Measurements from ENCODE around the gene CAST. TPM values are rescaled to one million over a fixed set of nuclear protein-coding genes. Genes with fewer than 3 reads are reported as not detected.

CAST gene
- total and polyA plus RNA-seq, 2 donors from 2014 or later = 83.2 to 282 TPM

GRCh38 chr5:96629774-96630173 lies 32.4 kb upstream of the CAST start:
- H3K27ac ChIP-seq (ENCODE audit: low read depth in 2 of 2, low read length in 2 of 2) = no peak overlapping the region
- H3K4me3 ChIP-seq (ENCODE audit: low read length in 3 of 3) = no peak overlapping the region
- DNase-seq (peak in 1 of 5 donors; percentile 42), FAIRE-seq (no peak)
- H3K27me3 ChIP-seq (ENCODE audit: control insufficient read depth, insufficient read depth, low read length) = no peaks in the 10 kb centered on the region
- intact Hi-C loops (cut with DNase I) = no loop called here
- H3K9me3 ChIP-seq (ENCODE audit: control insufficient read depth in 2 of 3, insufficient read depth in 1 of 3, low read length in 3 of 3) = no peaks in the 10 kb centered on the region
- H3K36me3 ChIP-seq (ENCODE audit: control insufficient read depth in 2 of 3, insufficient read depth in 3 of 3, low read length in 3 of 3) = no peaks in the 10 kb centered on the region
- no peak for TF ChIP-seq CTCF (IDR thresholded peaks at IDR 0.05; ENCODE audit: borderline replicate concordance, extremely low read depth, insufficient read depth)
- H3K9ac ChIP-seq (ENCODE audit: low read length in 3 of 3) = peak overlapping the region in 1 of 3 donors; percentile 6
- H3K4me1 ChIP-seq (ENCODE audit: control insufficient read depth in 2 of 3, insufficient read depth in 2 of 3, low read depth in 1 of 3, low read length in 3 of 3) = no peaks in the 10 kb centered on the region

- no peak overlapping the region for H3K4me3 ChIP-seq (ENCODE audit: low read length in 3 of 3)
- no peak for TF ChIP-seq CTCF (IDR thresholded peaks at IDR 0.05; ENCODE audit: borderline replicate concordance, extremely low read depth, insufficient read depth)
- no peaks in the 10 kb centered on the region for H3K9me3 ChIP-seq (ENCODE audit: control insufficient read depth in 2 of 3, insufficient read depth in 1 of 3, low read length in 3 of 3)
- H3K27me3 ChIP-seq (ENCODE audit: control insufficient read depth, insufficient read depth, low read length) = no peaks in the 10 kb centered on the region
- no peak overlapping the region for H3K9ac ChIP-seq (ENCODE audit: low read length in 3 of 3)
- no peaks in the 10 kb centered on the region for H3K36me3 ChIP-seq (ENCODE audit: control insufficient read depth in 2 of 3, insufficient read depth in 3 of 3, low read length in 3 of 3)
- H3K4me1 ChIP-seq (ENCODE audit: control insufficient read depth in 2 of 3, insufficient read depth in 2 of 3, low read depth in 1 of 3, low read length in 3 of 3) = no peaks in the 10 kb centered on the region
- H3K27ac ChIP-seq (ENCODE audit: low read depth in 2 of 2, low read length in 2 of 2) = no peak overlapping the region
- DNase-seq (no peak), FAIRE-seq (no peak)
- intact Hi-C loops (cut with DNase I) = no loop called here
Observed at GRCh38 chr5:96633820-96634219, 28.4 kb upstream of the CAST start.

- no peak for DNase-seq
- intact Hi-C loops (cut with DNase I) = no loop called here
- no peak overlapping the region for H3K9ac ChIP-seq (ENCODE audit: low read length in 3 of 3)
- no peak for FAIRE-seq
- H3K4me3 ChIP-seq (ENCODE audit: low read length in 3 of 3) = no peak overlapping the region
- no peaks in the 10 kb centered on the region for H3K27me3 ChIP-seq (ENCODE audit: control insufficient read depth, insufficient read depth, low read length)
- H3K9me3 ChIP-seq (ENCODE audit: control insufficient read depth in 2 of 3, insufficient read depth in 1 of 3, low read length in 3 of 3) = no peaks in the 10 kb centered on the region
- H3K36me3 ChIP-seq (ENCODE audit: control insufficient read depth in 2 of 3, insufficient read depth in 3 of 3, low read length in 3 of 3) = no peaks in the 10 kb centered on the region
- H3K4me1 ChIP-seq (ENCODE audit: control insufficient read depth in 2 of 3, insufficient read depth in 2 of 3, low read depth in 1 of 3, low read length in 3 of 3) = no peaks in the 10 kb centered on the region
- no peak overlapping the region for H3K27ac ChIP-seq (ENCODE audit: low read depth in 2 of 2, low read length in 2 of 2)
- no peak for TF ChIP-seq CTCF (IDR thresholded peaks at IDR 0.05; ENCODE audit: borderline replicate concordance, extremely low read depth, insufficient read depth)
Observed at GRCh38 chr5:96634881-96635280, 27.3 kb upstream of the CAST start.

GRCh38 chr5:96636046-96636445 lies 26.1 kb upstream of the CAST start:
- TF ChIP-seq CTCF (IDR thresholded peaks at IDR 0.05; ENCODE audit: borderline replicate concordance, extremely low read depth, insufficient read depth) = no peak
- intact Hi-C loops (cut with DNase I) = no loop called here
- Histone ChIP-seq H3K4me3 (ENCODE audit: low read length in 3 of 3) (no peak overlapping the region), H3K9ac (ENCODE audit: low read length in 3 of 3) (no peak overlapping the region), H3K36me3 (ENCODE audit: control insufficient read depth in 2 of 3, insufficient read depth in 3 of 3, low read length in 3 of 3) (no peaks in the 10 kb centered on the region), H3K4me1 (ENCODE audit: control insufficient read depth in 2 of 3, insufficient read depth in 2 of 3, low read depth in 1 of 3, low read length in 3 of 3) (no peaks in the 10 kb centered on the region), H3K27me3 (ENCODE audit: control insufficient read depth, insufficient read depth, low read length) (no peaks in the 10 kb centered on the region), H3K27ac (ENCODE audit: low read depth in 2 of 2, low read length in 2 of 2) (no peak overlapping the region), H3K9me3 (ENCODE audit: control insufficient read depth in 2 of 3, insufficient read depth in 1 of 3, low read length in 3 of 3) (no peaks in the 10 kb centered on the region)
- no peak for DNase-seq
- no peak for FAIRE-seq
